OCI-LY7 (cell line): ENCODE measurements around the gene FAM240A.

Experiments used
- CTCF ChIP-seq: fragments of 200-600 bp; sonication (generic); conservative IDR thresholded peaks from 2 replicates; pipeline ENCODE4 v1.5.1; 2014; ENCODE audit warnings: mild to moderate bottlenecking, antibody characterized with exemption, low read length, moderate library complexity, mixed read lengths
- EZH2phosphoT487 ChIP-seq: fragments of 200-600 bp; sonication (generic); IDR thresholded peaks from 2 replicates; pipeline ENCODE4 v1.6.1; 2018; ENCODE audit warnings: low read depth, borderline replicate concordance, mild to moderate bottlenecking, mixed run types, antibody characterized with exemption, low read length, moderate library complexity, mixed read lengths

GRCh38 chr3:46666453-46666845 lies 54.1 kb downstream of the FAM240A start:
- no peak for TF ChIP-seq CTCF
- TF ChIP-seq EZH2phosphoT487 = no peak
